GM19455 (cell line): Measurements from ENCODE around the gene GTSF1L.
"Not testable (repeated sequence)": the region's sequence is repeated elsewhere in the genome, so short reads cannot be mapped to it uniquely, and the experiment has no call there.

Experiments
- ATAC-seq: cut with Tn5 transposase; IDR thresholded peaks from one replicate; pipeline ENCODE4 v1.9.1; 2021; ENCODE audit not compliant: unreplicated experiment

GTSF1L gene

DNA sequence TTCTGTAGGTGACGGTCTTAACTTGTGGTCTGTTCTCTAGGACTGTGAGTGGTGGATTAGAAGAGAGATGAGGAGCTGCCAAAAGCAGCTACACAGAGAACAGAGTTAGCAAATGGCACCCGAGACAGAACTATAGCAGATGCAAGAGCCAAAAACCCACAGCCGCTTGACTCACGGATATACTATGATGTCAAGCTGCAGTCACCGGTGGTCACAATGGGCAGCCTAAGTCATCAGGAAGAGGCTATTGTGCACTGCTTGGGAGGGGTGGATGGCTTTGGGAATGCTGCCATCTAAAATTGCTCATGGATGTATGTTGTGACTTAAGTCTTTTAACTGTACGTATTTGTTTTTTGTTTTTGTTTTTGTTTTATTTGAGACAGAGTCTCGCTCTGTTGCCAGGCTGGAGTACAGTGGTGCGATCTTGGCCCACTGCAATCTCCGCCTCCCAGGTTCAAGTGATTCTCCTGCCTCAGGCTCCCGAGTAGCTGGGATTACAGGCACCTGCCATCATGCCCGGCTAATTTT is at the start of gene GTSF1L:
GTSF1L (minus strand) TSS at position 192 of the 528 bp plus-strand sequence. CDS start 308 bp downstream, outside the sequence.
- ATAC-seq, result no peak

- ATAC-seq, result no peak
Observed at GRCh38 chr20:43774754-43775153, 48.0 kb upstream of the GTSF1L start.

DNA sequence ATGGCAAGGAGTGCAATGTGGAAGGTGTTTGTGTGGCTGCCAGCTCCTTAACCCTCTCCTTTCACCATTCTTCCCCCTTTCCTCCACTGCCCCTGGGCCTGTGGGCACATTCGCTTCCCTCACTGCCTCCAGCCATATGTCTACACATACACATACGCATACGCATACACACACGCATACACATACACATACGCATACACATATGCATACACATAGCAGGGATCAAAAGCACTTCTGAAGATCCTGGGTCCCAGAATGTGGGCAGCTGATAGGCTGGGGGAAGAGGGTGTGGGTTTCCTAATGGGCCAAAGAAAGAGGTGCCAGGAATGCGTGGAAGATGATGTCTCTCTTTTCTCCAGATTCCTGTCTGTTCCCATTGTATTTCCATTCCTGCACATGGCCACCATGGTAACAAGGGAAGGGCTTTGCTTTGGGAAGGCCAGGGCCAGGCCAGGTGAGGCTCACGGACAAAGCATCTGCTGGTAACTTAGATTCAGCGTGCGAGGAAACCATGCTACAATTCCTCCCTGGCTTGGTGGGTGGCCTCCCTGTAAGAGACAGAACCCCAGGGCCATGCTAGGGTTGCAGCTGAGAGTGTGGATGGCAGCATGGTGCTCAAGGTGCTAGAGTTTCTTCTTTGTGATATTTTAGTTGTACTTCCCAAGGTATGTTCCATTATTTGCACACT is 44.8 kb upstream of the GTSF1L start:
- no peak for ATAC-seq

GRCh38 chr20:43770342-43770741 is 43.5 kb upstream of the GTSF1L start:
- ATAC-seq, result no peak

- no peak for ATAC-seq
Observed at GRCh38 chr20:43767686-43768474, 41.1 kb upstream of the GTSF1L start.

GRCh38 chr20:43766917-43767316 is 40.1 kb upstream of the GTSF1L start:
- ATAC-seq, result no peak

GRCh38 chr20:43766385-43766784 is 39.6 kb upstream of the GTSF1L start:
- ATAC-seq, result no peak

DNA sequence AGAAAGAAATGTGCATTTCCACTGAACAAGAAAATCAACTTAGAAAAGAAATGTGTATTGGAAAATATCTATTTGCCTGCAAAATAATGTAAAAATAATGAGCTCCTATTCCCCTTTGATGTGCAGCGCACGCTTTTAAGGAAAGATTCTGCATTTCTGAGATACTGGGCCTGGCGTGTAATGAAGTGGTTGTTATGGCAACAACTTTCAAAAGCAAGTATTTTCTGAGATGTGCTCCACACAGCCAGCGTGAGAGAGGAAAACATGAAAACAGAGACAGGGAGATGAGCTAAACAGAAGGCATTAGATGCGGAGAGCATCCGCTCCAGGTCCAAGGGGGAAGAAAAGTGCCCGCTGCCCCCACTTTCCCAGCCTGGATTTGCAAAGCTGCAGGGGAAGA is 39.1 kb upstream of the GTSF1L start:
- no peak for ATAC-seq

- no peak for ATAC-seq
Observed at GRCh38 chr20:43762911-43763310, 36.1 kb upstream of the GTSF1L start.

- no peak for ATAC-seq
Observed at GRCh38 chr20:43761386-43762340, 34.9 kb upstream of the GTSF1L start.

DNA sequence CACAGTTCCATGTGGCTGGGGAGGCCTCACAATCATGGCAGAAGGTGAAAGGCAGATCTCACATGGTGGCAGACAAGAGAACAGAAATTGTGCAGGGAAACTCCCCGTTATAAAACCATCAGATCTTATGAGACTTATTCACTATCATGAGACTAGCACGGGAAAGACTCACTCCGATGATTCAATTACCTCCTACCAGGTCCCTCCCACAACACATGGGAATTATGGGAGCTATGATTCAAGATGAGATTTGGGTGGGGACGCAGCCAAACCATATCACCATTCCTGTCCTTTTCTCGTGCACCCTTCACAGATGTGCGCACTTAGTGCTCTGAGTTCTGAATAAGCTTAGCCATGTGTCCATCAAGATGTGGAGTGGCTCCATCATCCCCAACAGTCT is 31.1 kb upstream of the GTSF1L start:
- not testable (repeated sequence) for ATAC-seq

DNA sequence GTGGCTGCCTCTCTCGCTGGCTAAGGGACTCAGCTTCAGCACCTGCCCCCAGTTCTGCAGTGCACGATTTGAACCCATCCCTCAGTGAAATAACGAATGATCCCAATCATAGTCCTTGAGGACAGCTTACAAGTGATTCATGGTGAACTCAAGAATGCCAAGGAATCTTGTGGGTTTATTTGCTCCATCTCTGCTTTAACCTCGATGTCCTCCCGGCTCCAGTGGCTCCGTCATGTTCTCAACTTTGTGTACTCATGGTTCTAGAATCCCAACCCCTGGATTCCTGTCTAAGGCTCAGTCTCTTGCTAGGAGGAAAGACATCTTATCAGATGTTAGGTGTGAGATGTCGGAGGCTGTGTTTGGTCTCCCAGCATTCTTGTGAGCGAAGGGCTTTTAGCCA is 29.0 kb upstream of the GTSF1L start:
- ATAC-seq, result no peak

DNA sequence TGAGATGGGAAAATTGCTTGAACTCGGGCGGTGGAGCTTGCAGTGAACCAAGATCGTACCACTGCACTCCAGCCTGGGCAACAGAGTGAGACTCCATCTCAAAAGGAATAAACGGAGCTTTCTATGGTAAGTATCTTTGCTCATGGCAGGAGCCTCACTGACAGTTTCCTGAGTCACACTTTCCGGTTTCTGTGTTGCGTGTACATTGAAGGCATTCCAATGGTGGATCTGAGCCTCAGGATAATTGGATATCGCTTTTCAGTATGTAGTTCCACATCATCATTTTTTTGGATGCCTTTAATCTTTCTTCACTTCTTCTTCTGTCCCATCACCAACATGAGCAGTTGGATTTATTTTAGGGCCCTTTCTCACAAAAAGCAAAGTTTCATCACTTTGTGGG is 28.6 kb upstream of the GTSF1L start:
- no peak for ATAC-seq

DNA sequence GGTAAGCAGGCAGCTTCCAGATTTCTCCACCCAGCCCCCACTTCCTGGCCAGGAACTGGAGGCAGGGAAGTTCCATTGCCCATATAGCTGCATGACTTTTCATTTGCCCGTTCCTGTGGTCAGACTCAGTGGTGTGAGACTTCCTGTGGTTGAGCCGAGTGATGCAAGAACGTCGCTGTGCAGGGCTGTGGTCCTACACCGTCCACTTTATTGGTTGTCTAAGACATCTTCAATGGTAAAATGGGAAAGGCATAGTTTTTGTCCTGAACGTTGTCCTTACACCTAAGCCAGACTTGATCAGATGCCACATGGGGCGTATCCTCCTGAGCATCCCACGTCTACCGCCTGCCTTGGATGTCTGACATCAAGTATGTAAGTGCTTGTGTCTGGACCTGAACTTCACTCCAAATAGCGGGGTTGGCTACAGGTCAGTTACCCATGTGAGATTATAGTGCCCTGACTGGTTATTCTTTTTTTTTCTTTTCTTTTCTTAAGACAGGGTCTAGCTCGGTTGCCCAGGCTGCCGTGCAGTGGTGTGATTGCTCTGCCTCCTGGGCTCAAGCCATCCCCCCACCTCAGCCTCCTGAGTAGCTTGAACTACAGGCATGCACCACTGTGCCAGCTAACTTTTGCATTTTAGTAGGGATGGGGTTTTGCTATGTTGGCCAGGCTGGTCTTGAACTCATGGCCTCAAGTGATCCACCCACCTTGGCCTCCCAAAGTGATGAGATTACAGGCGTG is 25.9 kb upstream of the GTSF1L start:
- peak; percentile 55 for ATAC-seq

DNA sequence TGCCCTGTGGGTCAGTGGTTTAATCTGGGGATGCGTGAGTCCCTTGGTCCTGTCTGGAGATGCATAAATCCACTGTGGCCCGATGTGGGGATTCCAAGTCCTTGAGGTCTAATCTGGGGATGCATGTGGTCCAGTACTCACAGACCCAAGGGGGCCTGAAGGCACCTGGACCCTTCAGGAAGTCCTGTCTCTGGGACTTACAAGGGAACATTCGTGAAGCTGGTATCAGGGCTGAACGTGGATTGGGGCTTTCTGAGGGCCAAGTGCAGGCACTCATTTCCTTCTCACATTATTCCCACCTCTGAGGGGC is 25.2 kb upstream of the GTSF1L start:
- ATAC-seq, result no peak

- ATAC-seq, result peak; percentile 77
Observed at GRCh38 chr20:43751167-43752050, 24.6 kb upstream of the GTSF1L start.

DNA sequence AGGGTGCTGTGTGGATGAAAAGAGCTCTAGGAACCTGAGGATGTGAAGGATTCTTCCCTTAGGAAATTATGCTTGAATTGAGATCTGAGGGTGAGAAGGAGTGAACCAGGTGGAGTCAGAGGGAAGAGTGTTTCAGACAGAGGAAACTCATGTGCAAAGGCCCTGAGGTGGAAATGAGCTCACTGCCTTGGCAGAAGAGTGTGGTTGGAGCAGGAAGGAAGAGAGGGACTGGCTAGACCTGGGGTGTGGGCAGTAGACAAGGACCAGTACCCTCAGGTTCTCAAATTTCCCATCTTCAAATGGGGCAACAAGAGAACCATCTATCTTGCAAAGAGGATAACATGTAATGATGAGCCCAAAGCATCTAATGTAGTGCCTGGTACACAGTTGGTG is 24.0 kb upstream of the GTSF1L start:
- no peak for ATAC-seq

DNA sequence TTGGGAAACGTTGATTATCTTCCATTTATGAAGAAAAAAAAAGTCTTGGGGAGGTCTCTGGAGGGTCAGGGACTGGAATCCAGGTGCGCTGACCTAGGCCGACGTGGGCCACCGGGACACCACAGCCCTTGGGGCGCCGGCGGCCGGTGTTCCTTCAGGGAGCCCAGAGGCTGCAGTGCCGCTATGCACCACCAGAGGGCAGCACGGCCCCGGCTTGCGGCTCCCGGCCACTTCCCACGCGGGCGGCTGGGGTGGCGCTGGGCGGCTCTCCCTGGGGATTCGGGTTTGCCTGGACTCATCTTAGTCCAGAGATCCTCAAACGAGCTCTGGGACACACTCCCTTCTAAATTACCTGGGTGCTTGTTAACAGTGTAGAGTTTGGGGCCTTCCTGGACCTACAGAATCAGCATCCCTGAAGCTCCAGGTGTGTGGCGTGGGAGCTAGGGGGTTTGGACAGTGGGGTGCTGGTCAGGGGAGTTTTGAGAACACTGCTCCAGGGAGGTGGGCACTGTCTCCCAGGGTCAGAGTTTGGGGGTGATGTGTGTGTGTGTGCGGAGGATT is 23.0 kb upstream of the GTSF1L start:
- ATAC-seq, result no peak

- ATAC-seq, result no peak
Observed at GRCh38 chr20:43748274-43748673, 21.5 kb upstream of the GTSF1L start.
